Activated CD8-positive, alpha-beta memory T cell treated with anti-CD3 and anti-CD28 coated beads, Interleukin-2, amount 50 U/mL, for 24 hours (primary cell): ENCODE data around the gene ATP1A2.

Source experiments
- DNase-seq: peaks from one replicate; pipeline ENCODE4 v3.0.0-alpha.2; 2020; ENCODE audit errors: extremely low read depth

Gene ATP1A2

DNA sequence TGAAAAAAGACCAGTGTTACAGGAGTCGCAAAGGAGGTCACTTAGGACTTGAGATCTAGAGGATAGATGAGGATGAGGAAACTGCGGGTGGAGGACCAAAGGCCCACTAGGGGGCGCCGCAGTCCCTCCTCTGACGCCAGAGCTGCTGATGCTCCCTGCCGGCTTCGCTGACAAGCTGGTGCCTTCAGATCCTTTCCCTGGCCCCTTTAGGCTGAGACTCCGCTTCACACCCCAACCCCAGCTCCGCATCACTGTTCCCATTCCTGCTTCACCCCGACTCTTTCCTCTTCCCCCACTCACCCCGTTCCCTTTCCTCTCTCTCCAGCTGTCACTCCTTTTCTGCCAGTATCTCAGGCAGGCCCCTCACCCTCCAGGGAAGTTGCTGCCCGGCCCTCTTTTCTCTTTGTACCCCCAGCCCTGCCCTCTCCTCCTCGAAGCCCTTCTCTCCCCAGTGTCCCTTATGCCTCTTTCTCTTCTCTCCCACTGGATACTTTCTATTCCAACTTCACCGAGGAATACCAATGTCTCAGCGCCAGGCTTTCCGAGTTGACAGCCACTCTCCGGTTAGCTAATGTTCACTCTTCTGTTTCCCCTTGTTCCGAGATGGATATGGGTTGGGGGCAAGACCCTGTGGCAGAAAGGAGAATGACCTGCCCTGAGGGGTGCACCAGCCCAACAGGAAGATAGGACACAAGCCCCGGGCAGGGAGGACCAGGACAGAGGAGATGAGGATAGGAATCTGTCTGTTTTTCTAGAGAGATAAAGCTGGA lies 29.7 kb upstream of the ATP1A2 start:
- DNase-seq = peak; percentile 43

DNA sequence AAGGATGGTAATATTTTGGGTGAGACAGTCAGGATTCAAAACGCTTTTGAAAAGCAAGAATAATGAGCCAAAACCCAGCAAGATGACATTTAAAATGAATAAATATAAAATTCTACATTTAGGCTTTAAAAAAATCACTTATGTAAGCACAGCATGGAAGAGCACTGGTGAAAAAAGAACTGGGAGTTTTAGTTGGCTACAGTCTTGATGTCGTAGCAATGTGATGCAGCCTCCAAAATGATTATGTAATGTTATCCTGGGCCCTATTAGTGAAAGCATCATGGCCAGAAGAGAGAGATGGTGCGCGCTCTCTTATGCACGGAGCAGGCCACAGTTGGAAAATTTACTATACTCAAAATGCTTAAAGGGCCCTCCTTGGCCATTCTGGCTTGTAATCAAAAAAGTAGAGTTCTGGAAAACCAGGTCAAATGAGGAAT lies 29.1 kb upstream of the ATP1A2 start:
- no peak for DNase-seq

DNA sequence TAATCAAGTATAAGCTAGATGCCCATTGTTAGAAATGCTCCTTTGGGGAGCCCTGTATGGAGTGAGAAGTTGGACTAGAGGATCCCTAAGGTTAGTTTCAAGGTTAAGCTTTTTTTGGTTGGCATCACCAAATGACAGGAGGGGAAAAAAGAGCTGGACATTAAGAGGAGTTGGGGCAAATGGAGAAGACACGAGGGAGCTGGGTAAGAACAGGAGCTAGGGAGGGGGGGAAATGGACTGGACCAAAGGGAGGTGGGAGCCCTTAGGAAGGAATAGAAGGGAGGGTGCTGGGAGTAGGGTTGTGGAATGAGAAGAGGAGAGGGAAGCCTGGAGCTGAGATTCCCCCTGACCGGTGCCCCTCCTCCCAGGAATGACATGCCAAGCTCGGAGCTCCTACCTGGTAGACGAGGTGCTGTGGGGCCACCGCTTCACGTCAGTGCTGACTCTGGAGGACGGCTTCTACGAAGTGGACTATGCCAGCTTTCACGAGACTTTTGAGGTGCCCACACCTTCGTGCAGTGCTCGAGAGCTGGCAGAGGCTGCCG lies 28.4 kb upstream of the ATP1A2 start:
- no peak for DNase-seq

DNA sequence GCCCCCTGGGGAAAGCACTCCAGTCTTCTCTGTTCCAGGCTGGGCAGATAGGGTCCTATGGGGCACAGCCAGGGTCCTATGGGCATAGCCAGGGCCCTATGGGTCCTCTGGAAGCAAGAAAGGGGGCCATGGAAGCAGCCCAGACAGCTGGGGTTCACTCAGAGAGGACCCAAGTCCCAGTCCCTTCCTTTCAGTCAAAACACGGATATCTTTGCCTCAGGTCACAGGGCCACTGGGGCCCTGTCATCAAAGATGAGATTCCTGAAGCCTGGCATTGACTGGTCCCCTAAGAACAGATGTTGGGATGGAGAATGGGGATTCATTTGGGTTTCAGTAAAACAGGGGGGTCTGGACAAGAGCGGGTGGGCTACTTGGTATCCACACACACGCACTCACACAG lies 25.7 kb upstream of the ATP1A2 start:
- DNase-seq = no peak

DNA sequence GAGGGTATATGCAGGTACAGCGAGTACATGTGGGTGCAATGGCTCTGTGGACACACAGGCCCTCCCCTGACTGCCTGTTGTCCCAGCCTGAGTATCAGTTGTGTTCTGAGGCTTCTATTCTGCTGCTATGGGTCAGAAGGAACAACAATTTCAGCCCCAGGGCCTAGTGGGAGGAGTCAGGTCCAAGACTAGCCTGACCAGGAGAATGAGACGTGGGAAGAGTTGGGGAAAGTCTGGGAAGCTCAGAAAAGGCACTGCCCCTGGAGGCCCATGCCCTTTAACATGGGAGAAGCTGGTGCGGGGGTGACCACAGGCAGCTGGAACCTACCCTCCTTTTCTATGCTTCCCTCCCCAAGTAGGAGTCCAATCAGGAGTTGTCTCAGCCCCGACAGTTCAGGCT lies 24.8 kb upstream of the ATP1A2 start:
- DNase-seq = no peak

DNA sequence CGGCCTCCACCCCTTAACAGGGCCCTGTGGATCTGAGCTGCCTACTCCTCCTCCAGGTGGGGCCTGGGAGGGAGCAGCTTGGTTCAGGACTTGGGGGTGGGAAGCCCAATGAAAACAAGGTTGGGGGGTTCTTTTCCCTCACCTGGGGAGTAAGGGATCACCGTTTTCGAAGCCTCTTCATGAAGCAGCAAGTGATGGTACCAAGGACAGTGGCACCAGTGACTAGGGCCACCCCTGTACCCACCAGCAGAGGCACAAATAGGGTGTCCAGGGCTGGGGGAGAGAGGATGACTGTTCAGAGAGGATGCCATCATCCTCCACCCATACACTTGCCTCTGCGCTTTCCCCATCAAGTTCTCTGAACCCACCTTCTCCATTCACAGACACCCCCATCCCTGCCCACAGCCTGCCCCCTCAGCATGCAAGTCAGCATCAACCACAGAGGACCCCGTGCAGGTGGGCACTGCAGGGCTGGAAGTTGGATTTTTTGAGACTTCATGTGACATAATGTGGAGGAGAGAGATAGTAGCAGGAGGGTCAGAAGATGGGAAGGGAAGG lies 23.8 kb upstream of the ATP1A2 start:
- no peak for DNase-seq

DNA sequence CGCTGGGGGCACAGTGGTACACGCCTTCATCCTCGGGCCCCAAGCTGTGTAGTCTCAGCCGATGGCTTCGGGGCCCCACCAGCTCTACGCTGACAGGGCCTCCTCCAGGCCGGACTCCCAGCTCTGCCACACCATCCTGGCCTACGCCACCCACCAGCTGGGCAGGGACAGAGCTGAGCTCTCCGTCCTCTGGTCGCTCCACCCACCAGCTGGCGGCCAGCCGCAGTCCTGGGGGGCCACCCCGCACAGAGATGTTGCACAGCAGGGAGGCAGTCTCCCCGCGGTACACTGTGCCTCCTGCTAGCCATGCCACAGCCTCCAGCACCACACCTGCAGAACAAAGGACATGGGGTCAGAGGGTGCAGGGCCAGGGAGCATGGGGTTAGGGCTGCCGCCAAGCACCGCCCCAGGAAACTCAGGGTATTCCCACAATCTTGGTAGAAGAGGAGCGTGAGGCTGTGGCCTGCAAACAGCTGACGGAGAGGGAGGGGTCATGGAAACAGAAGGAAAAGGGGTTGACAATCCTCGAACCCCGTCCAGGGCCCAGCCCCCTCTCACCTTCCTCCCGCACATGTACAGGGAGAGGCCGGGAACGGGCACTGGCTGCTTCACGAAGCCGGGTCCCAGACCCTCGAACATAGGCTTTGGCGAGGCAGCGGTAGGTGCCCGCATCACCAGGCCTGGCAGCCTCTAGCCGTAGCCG lies 23.0 kb upstream of the ATP1A2 start:
- DNase-seq = no peak

DNA sequence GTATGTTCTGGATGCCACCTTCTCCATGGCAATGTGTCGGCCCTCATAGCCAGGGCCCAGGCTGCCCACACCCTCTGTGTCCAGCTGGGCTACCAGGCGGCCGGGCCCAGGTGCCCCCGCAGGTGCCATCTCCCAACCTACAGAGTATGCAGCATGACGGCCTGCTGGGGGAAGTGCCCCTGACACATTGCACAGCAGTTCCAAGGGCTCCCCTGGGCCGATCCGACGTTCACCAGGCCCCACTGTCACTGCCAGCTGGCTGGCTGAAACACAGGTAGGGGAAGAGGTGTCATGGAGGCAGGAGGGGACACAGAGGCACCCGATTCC lies 22.5 kb upstream of the ATP1A2 start:
- no peak for DNase-seq

DNA sequence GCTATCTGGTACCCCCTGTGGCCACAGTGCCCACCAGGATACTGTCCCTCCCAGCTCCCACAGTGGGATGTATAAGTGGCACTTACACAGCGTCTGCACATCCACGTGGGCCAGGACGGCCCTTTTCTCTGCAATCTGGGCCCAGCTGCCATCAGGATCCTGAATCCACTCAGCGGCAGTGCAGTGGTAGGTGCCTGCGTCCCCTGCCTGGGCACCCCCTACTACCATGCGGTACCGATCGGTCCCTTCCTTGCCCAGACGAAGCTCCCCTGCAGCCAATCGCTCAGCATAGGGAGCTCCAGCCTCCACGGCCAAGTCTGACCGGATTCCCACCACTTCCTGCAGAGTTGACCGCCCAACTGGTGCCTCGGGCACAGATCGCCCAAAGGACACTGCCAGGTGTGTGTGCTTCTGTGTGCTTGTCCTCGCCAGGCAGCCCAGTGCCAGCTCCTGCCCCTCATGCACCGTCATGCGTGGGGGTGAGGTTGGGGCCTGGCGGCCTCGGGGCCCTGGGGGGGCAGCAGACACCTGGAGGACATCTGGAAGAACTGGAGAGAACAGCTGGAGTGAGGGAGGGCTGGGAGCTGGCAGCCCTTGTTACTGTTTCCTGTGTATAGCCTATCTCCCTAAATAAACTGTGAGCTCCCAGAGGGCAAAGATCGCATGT lies 21.8 kb upstream of the ATP1A2 start:
- no peak for DNase-seq

DNA sequence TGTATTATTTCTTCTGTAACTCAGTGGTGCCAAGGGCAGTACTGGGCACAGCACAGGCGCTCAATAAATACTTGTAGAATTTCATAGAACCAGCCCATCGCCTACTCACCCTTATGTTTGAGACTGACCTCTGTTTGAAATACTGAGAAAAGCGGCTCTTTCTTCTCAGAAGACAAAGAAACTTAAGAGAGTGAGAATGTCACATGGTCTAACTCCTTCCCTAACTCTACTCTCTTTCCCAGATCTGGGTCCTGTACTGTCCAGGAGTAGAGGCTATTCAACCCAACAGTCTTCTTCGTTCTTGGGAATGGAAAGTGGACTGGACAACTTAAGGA lies 21.3 kb upstream of the ATP1A2 start:
- no peak for DNase-seq

DNA sequence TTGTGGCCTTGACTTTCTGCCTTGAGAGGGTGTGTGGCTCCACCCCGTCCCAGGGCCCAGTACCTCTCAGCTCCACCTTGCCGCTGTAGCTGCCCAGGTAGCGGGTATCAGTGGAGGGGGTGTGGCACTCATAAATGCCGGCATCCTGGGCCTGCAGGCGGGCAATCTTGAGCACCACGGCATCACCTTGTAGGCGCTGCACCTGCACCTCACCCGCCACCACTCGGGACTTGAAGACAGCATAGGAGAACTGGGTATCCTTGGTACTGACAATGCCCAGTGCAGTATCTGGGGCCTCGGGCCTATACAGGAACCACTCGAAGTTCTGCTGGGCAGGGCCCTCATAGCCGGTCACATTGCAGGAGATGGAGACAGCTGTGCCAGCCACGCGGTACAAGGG lies 20.8 kb upstream of the ATP1A2 start:
- no peak for DNase-seq

DNA sequence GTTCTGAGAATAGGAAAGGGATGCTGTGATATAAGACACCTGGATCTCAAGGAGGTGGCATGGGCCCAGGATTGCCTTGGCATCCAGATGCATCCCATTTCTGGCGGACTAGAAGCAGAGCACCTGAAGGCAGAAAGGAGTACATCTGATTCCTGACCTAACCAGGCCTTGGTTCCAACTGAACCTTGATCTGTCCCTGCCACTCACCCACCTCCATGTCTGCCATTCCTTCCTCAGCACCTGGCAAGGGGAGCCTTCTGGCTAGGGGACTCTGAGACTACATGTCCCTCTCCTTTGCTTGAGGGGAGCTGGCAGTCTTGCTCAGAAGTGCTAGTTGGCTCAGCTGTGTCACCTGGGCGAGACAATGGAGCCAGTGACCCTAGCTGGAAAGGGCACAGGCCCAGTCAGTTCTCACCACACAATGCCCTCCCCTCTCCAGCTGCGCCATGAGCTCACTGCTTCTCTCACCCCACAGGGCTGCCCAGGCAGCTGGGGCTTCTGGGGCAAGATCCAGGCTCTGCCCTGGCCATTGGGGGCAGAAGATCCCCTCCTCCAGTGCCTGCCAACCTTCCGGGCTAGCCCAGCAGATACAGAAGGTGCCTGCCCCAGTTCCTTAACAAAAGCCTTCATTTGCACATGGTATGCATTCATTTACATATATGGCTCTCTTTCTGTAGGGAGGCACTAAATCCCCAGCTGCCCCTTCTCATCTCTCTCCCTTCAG lies 20.0 kb upstream of the ATP1A2 start:
- DNase-seq = no peak

DNA sequence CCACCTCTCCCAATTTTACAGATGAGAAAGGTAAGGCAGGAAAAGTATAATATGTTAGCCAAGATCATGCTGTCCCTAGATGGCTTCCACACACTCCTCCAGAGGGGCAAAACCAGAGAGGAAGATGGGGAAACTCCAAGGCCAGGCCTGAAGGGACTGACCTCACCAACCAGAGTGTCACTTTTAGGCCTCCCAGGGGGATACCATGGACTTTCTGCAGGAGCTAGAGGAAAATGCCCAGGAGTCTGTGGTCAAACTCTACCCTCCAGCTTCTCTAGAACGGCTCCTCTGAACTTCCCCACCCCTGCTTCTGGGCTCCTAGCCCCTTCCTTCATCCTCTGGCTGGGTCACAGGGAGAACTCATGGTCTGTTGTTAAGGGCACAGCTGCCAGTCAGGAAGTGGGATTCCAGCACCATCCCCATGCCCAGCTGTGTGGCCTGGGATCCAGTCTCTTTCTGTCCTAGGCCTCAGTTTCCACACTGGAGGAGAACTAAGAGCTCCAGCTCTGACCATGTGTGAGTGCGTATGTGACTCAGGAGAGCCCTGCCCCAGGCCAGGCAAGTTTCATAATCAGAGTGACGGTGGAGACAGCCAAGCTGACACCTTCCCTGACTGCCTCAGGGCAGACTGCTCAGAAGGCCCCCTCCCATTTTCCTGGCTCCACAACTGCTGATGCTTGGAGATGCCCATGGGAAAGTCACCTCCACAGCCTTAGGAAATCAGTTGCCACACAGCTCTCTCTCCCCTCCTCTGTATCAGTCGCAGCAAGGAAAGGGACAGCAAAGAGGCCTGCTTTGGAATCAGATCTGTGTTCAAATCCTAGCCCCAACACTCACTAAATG lies 19.1 kb upstream of the ATP1A2 start:
- no peak for DNase-seq

DNA sequence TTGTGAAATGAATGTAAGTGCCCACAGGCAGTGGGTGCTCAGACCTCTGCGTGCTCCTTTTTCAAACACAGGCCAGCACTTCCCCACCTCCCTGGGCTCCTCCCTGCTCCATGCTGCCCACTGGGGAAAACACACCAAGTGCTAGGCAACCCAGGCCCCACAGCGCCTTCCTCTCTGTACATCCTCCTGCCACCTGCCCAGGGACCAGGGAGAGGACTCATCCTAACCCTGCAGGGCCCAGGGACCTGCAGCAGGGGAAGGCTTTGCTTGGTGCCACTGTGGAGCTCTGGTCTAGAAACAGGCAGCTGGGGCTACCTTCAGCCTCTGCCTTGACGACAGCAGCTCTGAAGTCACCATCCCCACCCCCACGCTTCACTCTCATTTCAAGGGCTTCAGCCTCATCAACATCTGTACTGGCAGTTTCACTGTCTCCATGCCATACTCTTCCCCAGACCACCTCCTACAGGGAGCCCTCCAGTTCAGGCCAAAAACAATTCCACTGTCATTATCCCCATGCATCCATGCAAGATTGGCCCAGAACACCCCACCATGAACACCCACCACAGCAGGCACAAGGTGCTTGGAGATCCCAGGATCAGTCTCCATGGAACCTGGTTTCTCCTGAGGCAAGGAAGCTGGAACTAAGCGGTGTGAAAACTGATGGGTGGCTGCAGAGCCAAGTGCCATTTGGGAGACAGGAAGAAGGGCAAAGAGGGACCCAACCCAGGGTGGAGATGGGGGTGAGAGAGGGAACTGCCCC lies 18.2 kb upstream of the ATP1A2 start:
- DNase-seq = no peak

DNA sequence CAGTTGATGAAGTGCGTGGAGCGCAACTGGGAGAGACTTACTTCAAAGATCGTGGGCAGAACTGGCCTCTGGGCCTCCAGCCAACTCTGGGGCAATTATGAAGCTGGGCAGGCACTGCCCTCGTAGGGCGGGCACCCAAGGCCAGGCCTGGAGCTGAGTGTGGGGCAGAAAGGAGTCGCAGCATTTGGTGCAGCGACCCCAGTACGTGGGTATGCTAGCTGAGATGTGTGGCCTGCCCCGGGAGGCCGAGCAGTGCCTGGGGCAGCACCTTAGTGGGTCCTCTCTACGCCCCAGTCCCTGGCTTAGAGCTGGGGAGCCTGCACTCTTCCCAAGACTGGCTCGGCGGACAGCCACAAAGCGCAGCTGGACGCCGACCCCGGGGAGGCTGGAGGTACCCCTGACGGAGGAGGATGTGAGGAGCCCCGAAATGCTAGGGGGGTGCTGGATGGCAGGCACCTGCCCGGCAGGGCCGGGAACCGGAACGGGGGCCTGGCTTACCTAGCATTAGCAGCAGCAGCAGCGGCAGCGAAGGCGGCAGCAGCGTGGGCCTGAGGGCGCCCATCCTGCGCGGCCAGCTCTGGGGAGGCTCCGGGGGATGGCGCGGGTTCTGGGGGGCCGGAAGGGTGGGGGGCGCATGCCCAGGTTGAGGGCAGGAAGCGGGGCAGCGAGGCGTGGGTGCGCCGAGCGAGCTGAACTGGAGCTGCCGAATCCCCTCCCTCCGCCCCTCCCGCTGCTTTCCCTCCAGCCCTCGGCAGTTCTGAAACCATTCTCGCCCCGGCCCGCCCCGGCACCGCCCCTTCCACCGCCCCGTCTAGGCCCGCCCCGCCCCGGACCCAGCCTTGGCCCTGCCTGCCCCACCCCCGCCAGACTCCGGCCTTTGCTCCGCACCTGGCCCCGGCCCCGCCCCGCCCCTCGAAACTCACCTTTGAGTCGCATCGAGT lies 17.4 kb upstream of the ATP1A2 start, which contains the start of gene IGSF8:
Gene IGSF8 (minus strand): TSS at position 709 of the 941 bp plus-strand sequence. CDS start 147 bp downstream, at position 562.
- DNase-seq = peak; percentile 81

DNA sequence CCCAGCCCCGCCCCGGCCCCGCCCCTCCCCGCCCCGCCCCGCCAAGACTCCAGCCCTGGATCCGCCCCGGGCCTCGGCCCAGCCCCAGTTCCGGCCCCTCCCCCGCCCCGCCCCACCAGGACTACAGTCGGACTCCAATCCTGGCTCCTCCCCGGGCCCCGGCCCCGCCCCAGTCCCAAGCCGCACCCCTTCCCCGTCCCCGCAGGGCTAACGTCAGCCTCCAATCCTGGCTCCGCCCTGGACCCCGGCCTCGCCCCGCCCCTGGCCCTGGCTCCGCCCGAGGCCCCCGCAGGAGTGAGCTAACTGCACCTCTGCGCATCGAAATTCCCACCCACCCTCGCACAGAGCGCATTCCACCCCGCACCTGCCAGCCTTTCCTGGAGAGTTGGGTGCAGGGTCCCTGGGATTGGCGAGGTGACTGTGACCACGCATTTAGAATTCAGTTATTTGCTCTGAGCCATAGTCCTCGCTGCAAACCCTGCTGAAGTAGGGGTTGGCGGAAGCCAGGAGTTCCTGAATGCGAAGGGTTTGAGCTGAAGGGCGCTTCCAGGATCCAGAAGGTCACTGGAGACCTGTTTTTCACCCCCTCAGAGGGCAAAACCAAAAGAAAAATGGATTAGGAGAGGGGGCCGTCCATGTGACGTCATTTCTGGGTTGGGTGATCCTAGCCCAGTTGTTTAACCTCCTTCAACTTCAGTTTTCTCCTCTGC lies 16.6 kb upstream of the ATP1A2 start:
- DNase-seq = peak; percentile 98

DNA sequence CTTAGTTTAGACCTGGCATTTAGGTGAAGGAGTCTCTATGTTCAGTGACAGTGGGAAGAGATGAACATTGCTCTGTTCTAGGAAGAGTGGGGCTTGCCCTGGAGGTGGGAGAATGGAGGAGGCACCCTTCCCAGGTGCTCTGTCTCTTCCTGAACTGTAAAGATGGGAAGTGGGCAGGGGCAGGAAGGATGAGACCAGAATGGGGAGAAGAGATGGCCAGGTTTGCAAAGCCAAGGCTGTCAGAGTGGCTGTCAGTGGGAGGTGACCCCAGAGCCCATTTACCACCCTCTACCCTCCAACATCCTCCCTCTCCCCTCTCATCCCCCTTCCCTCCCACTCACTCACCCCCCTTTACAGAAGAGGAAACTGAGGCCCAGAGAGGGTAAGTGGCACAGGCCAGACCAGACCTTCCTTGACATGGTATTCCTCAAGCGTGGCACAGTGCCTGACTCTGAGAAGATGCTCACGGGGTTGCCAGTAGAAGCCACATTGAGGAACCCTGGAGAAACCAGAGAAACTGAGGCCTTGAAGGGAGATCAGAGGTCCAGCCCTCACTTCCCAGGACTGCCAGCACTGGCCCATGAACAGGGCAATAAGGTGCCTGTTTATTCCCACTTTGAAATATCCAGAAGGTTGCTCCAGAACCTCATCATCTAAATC lies 15.7 kb upstream of the ATP1A2 start:
- DNase-seq = no peak
